Breast epithelium (tissue), 3 donors: ENCODE measurements around the gene EHMT2.

Experiments used
- POLR2A ChIP-seq: fragments of 450-650 bp; IDR thresholded peaks from one replicate; pipeline ENCODE4 v1.6.1; 2016; ENCODE audit warnings: antibody characterized with exemption, mild to moderate bottlenecking, moderate library complexity
- POLR2AphosphoS5 ChIP-seq, 3 donors: sonication (generic); formaldehyde crosslinking; IDR thresholded peaks; one replicate each; pipeline ENCODE4 v1.6.1; 2017; ENCODE audit warnings: antibody characterized with exemption in 3 of 3
- TF ChIP-seq, protein P1 (sequence below), 3 donors: fragments of 450-650 bp; IDR thresholded peaks; one replicate each; pipeline ENCODE4 v1.5.1; 2016 to 2017; ENCODE audit warnings: antibody characterized with exemption in 3 of 3, mild to moderate bottlenecking in 3 of 3, moderate library complexity in 3 of 3

DNA sequence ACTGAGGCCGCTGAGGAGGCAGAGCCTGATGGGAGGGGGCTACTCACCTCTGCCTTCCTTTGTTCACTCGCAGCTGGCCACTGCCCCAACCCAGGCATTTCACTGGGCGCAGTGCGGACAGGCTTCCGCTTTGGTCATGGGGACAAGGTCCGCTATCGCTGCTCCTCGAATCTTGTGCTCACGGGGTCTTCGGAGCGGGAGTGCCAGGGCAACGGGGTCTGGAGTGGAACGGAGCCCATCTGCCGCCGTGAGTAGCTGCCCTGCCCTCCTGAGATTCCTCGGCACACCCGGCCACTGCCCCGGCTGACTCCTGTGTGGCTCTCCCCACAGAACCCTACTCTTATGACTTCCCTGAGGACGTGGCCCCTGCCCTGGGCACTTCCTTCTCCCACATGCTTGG lies 36.0 kb upstream of the EHMT2 start:
- TF ChIP-seq, protein P1, sequence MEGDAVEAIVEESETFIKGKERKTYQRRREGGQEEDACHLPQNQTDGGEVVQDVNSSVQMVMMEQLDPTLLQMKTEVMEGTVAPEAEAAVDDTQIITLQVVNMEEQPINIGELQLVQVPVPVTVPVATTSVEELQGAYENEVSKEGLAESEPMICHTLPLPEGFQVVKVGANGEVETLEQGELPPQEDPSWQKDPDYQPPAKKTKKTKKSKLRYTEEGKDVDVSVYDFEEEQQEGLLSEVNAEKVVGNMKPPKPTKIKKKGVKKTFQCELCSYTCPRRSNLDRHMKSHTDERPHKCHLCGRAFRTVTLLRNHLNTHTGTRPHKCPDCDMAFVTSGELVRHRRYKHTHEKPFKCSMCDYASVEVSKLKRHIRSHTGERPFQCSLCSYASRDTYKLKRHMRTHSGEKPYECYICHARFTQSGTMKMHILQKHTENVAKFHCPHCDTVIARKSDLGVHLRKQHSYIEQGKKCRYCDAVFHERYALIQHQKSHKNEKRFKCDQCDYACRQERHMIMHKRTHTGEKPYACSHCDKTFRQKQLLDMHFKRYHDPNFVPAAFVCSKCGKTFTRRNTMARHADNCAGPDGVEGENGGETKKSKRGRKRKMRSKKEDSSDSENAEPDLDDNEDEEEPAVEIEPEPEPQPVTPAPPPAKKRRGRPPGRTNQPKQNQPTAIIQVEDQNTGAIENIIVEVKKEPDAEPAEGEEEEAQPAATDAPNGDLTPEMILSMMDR (IDR thresholded peaks at IDR 0.05): no peak
- TF ChIP-seq POLR2A (no peak), POLR2AphosphoS5 (IDR thresholded peaks at IDR 0.05) (no peak)
